K562 (cell line): Measurements from ENCODE around the gene CADPS2. TPM values are rescaled to one million over a fixed set of nuclear protein-coding genes. Genes with fewer than 3 reads are reported as not detected.

Experiments used
- ATAC-seq: fragments of 200-7000 bp; cut with Tn5 transposase; 3 replicates; pipeline ENCODE4 v1.9.1; 2020; ENCODE audit warnings: moderate library complexity
- BruUV-seq: library from RNA; stranded (reverse); fragments of 400-500 nt; replicated peaks from 2 replicates; lab custom pipeline; 2021; lab: Mats Ljungman, UMichigan
- CTCF ChIA-PET: fragments of 300-600 bp; formaldehyde crosslinking; extraction: SDS; loops from one replicate; lab custom pipeline; 2021; ENCODE audit warnings: low intra/inter-chr PET ratio; lab: Yijun Ruan, JAX
- POLR2A ChIA-PET: fragments of 300-600, 350-650 bp; sonication (Branson Sonifier 250); formaldehyde crosslinking; extraction: SDS; loops from one replicate; lab custom pipeline; 2021; ENCODE audit warnings: antibody characterized with exemption, inconsistent platforms; lab: Yijun Ruan, JAX
- DNase-seq, 4 experiments: peaks; one replicate each; pipeline versions ENCODE4 v3.0.0 to v3.0.0-alpha.2; 2011 to 2018; ENCODE audit warnings: low spot score in 3 of 4, mixed read lengths in 3 of 4; ENCODE audit errors: extremely low read depth in 1 of 4
- FAIRE-seq: peaks from 2 replicates; lab custom pipeline; 2011; peaks lifted over from hg19 to GRCh38; lab: Jason Lieb, UNC
- H2AFZ ChIP-seq: 2 replicates; pipeline ENCODE4 v1.6.0; 2011; ENCODE audit warnings: low read depth, low read length, control low read depth, inconsistent platforms
- H3K27ac ChIP-seq: fragments of 200-600 bp; 3 replicates; pipeline ENCODE4 v1.8.0; 2011; ENCODE audit warnings: low read depth, mild to moderate bottlenecking, control low read depth, inconsistent platforms, low read length, moderate library complexity, mixed read lengths; ENCODE audit errors: extremely low read depth
- H3K27me3 ChIP-seq, 2 experiments: fragments of 300-600 bp in 1 of 2; 2 replicates in 1 of 2; 3 replicates in 1 of 2; pipeline versions ENCODE4 v1.6.0 to v1.8.0; 2011; ENCODE audit warnings: inconsistent platforms in 2 of 2, low read length in 2 of 2, mild to moderate bottlenecking in 1 of 2, mixed read lengths in 1 of 2, moderate library complexity in 1 of 2; ENCODE audit not compliant: control insufficient read depth in 2 of 2, insufficient read depth in 2 of 2
- H3K36me3 ChIP-seq: fragments of 300-600 bp; 3 replicates; pipeline ENCODE4 v1.8.0; 2011; ENCODE audit warnings: mild to moderate bottlenecking, low read length, inconsistent platforms; ENCODE audit not compliant: control insufficient read depth, insufficient read depth
- H3K4me1 ChIP-seq, 2 experiments: fragments of 200-600 bp in 1 of 2; replicated peaks in 1 of 2; 2 replicates in 1 of 2; 3 replicates in 1 of 2; pipeline versions ENCODE4 v1.5.1 to v1.8.0; 2011; ENCODE audit warnings: inconsistent platforms in 2 of 2, low read length in 2 of 2, mild to moderate bottlenecking in 1 of 2, mixed read lengths in 1 of 2, moderate library complexity in 1 of 2; ENCODE audit not compliant: control insufficient read depth in 2 of 2, insufficient read depth in 2 of 2
- H3K4me2 ChIP-seq: 2 replicates; pipeline ENCODE4 v1.6.1; 2011; ENCODE audit warnings: low read length, control low read depth, inconsistent platforms, mixed read lengths; ENCODE audit not compliant: insufficient read depth
- H3K4me3 ChIP-seq: fragments of 200-600 bp; sonication (generic), shearing (Covaris generic); 2 replicates; pipeline ENCODE4 v1.5.1; 2016; ENCODE audit warnings: control low read depth, inconsistent platforms
- H3K79me2 ChIP-seq: fragments of 200-600 bp; 3 replicates; pipeline ENCODE4 v1.8.0; 2011; ENCODE audit warnings: low read length, inconsistent platforms; ENCODE audit not compliant: control insufficient read depth, insufficient read depth
- H3K9ac ChIP-seq, 2 experiments: 2 replicates each; pipeline versions ENCODE4 v1.6.0 to v1.6.1; 2011; ENCODE audit warnings: low read depth in 2 of 2, low read length in 2 of 2, control low read depth in 1 of 2, inconsistent platforms in 1 of 2, mild to moderate bottlenecking in 1 of 2, mixed read lengths in 1 of 2; ENCODE audit not compliant: insufficient read depth in 1 of 2
- H3K9me1 ChIP-seq: one replicate; pipeline ENCODE4 v1.6.0; 2011; ENCODE audit warnings: inconsistent platforms, mild to moderate bottlenecking, low read length, moderate library complexity; ENCODE audit not compliant: control insufficient read depth, insufficient read depth
- H3K9me3 ChIP-seq: replicated peaks from 2 replicates; pipeline ENCODE4 v1.5.1; 2011; ENCODE audit warnings: low read depth, low read length, inconsistent platforms; ENCODE audit not compliant: control insufficient read depth, insufficient read depth
- H4K20me1 ChIP-seq: replicated peaks from 2 replicates; pipeline ENCODE4 v1.6.1; 2011; ENCODE audit warnings: low read length, inconsistent platforms, mixed read lengths; ENCODE audit not compliant: control insufficient read depth, insufficient read depth
- HCFC1 ChIP-seq: IDR thresholded peaks from 2 replicates; pipeline ENCODE4 v1.6.1; 2012; ENCODE audit warnings: low read depth, low read length, improper control_type of control experiment
- ILK ChIP-seq: fragments of 450-650 bp; IDR thresholded peaks from 2 replicates; pipeline ENCODE4 v1.6.1; 2016; ENCODE audit warnings: missing genetic modification characterization, low read depth, mild to moderate bottlenecking, missing compliant biosample characterization, moderate library complexity, borderline replicate concordance
- NCOA1 ChIP-seq: fragments of 450-650 bp; IDR thresholded peaks from 2 replicates; pipeline ENCODE4 v1.6.1; 2016; ENCODE audit warnings: low read depth
- RBM14 ChIP-seq: fragments of 200-400 bp; formaldehyde crosslinking; IDR thresholded peaks from 2 replicates; pipeline ENCODE4 v1.6.1; 2018; ENCODE audit warnings: low read depth, mild to moderate bottlenecking, low read length, moderate library complexity, borderline replicate concordance; ENCODE audit not compliant: insufficient read depth
- TARDBP ChIP-seq: fragments of 450-650 bp; IDR thresholded peaks from 2 replicates; pipeline ENCODE4 v1.6.1; 2016
- THRAP3 ChIP-seq: fragments of 450-650 bp; IDR thresholded peaks from 2 replicates; pipeline ENCODE4 v1.6.1; 2016; ENCODE audit warnings: mild to moderate bottlenecking, inconsistent platforms, borderline replicate concordance
- TRIM28 ChIP-seq: fragments of 450-650 bp; IDR thresholded peaks from 2 replicates; pipeline ENCODE4 v1.6.1; 2017
- WGBS: fragments of 100-300 bp; shearing (Covaris generic); methylation state at CpG from one replicate; pipeline ENCODE4 v1.1.6; 2016; ENCODE audit warnings: low coverage, mixed read lengths; ENCODE audit not compliant: insufficient coverage; ENCODE audit errors: missing lambda C conversion rate; 5-methylcytosine and 5-hydroxymethylcytosine counted together
- in situ Hi-C: fragments of 300-500 bp; cut with MboI; formaldehyde crosslinking; loops from 4 replicates; pipeline ENCODE4 v1.15.0; 2018; ENCODE audit warnings: inconsistent platforms, mixed read lengths
- intact Hi-C: fragments of 100-400 bp; cut with micrococcal nuclease; formaldehyde crosslinking; loops from 2 replicates; pipeline ENCODE4 v1.14.2; 2022
- polyA plus RNA-seq, 8 experiments: library from polyadenylated mRNA; depleted of rRNA in 4 of 8; stranded (reverse) in 5 of 8; unstranded in 3 of 8; fragments of >200 nt; fragmentation: Nextera tagmentation in 2 of 8; fragmentation: Illumina TruSeq in 1 of 8; extraction: Ambion mirVana in 2 of 8; extraction: Trizol in 1 of 8; gene quantifications; 2 replicates each; pipeline versions ENCODE4 v1.2.1 to v1.2.3, GENCODE V29; 2011 to 2014; ENCODE audit warnings: inconsistent platforms in 1 of 8, missing spikeins in 1 of 8
- total RNA-seq, 7 experiments: library from RNA; depleted of rRNA in 6 of 7; stranded (reverse); fragments of >200 nt in 6 of 7; fragmentation: Illumina TruSeq in 2 of 7; extraction: Trizol in 2 of 7; gene quantifications; 2 replicates each; pipeline versions ENCODE4 v1.2.1 to v1.2.3, GENCODE V29; 2011 to 2021; ENCODE audit warnings: low replicate concordance in 1 of 7
- TF ChIP-seq, protein P1 (sequence below), 2 experiments: fragments of 450-650 bp in 1 of 2; sonication (generic) in 1 of 2; formaldehyde crosslinking in 1 of 2; IDR thresholded peaks; 2 replicates each; pipeline versions ENCODE4 v1.7.1 to v1.9.0; 2016 to 2022; ENCODE audit warnings: inconsistent platforms in 1 of 2, mild to moderate bottlenecking in 1 of 2, missing genetic modification reagents in 1 of 2
- TF ChIP-seq, protein P2 (sequence below): sonication (generic); formaldehyde crosslinking; IDR thresholded peaks from 2 replicates; pipeline ENCODE4 v1.8.1; 2023; ENCODE audit warnings: mild to moderate bottlenecking, missing genetic modification reagents
- TF ChIP-seq, protein P3 (sequence below): fragments of 250-450 bp; sonication (Bioruptor Pico); IDR thresholded peaks from 2 replicates; pipeline ENCODE4 v1.8.0; 2022; ENCODE audit warnings: moderate library complexity, mild to moderate bottlenecking, inconsistent platforms

Gene CADPS2
- total and polyA plus RNA-seq, 9 of the 15 experiments (the other 6 are each of a cell fraction or from before 2014, with no cell fraction given): 0.03 to 0.14 (median 0.04) TPM; not detected in 1

DNA sequence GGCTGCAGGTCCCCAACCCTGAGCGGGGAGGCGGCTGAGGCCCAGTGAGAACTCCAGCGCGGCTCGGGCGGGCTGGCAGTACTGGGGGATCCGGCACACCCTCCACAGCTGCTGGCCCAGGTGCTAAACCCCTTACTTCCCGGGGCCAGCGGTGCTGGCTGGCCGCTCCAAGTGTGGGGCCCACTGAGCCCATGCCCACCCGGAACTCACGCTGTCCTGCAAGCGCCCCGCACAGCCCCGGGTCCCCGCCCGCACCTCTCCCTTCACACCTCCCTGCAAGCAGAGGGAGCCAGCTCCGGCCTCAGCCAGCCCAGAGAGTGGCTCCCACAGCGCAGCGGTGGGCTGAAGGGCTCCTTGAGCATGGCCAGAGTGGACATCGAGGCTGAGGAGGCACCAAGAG, 212.3 kb downstream of the CADPS2 start:
- in situ Hi-C loops (no loop called here), intact Hi-C loops (no loop called here)
- Histone ChIP-seq H3K27ac (no peak overlapping the region), H3K4me2 (no peak overlapping the region), H3K4me3 (no peak overlapping the region), H3K4me1 (no peaks in the 10 kb centered on the region), H3K9ac (no peak overlapping the region), H4K20me1 (no peaks in the 10 kb centered on the region), H3K79me2 (no peaks in the 10 kb centered on the region), H3K9me3 (no peaks in the 10 kb centered on the region), H2AFZ (no peak overlapping the region), H3K27me3 (no peaks in the 10 kb centered on the region), H3K9me1 (no peaks in the 10 kb centered on the region), H3K36me3 (no peaks in the 10 kb centered on the region)
- POLR2A ChIA-PET: no interaction called here
- CTCF ChIA-PET: no interaction called here
- FAIRE-seq (no peak), DNase-seq (no peak), ATAC-seq (no peak)
- 0% methylated on average over 17 of the region's 21 CpGs for WGBS
- no TSS peak for BruUV-seq
- TF ChIP-seq RBM14 (no peak), TRIM28 (no peak), TARDBP (no peak), NCOA1 (no peak), THRAP3 (no peak), HCFC1 (no peak), ILK (tag) (no peak)
- TF ChIP-seq, protein P1, sequence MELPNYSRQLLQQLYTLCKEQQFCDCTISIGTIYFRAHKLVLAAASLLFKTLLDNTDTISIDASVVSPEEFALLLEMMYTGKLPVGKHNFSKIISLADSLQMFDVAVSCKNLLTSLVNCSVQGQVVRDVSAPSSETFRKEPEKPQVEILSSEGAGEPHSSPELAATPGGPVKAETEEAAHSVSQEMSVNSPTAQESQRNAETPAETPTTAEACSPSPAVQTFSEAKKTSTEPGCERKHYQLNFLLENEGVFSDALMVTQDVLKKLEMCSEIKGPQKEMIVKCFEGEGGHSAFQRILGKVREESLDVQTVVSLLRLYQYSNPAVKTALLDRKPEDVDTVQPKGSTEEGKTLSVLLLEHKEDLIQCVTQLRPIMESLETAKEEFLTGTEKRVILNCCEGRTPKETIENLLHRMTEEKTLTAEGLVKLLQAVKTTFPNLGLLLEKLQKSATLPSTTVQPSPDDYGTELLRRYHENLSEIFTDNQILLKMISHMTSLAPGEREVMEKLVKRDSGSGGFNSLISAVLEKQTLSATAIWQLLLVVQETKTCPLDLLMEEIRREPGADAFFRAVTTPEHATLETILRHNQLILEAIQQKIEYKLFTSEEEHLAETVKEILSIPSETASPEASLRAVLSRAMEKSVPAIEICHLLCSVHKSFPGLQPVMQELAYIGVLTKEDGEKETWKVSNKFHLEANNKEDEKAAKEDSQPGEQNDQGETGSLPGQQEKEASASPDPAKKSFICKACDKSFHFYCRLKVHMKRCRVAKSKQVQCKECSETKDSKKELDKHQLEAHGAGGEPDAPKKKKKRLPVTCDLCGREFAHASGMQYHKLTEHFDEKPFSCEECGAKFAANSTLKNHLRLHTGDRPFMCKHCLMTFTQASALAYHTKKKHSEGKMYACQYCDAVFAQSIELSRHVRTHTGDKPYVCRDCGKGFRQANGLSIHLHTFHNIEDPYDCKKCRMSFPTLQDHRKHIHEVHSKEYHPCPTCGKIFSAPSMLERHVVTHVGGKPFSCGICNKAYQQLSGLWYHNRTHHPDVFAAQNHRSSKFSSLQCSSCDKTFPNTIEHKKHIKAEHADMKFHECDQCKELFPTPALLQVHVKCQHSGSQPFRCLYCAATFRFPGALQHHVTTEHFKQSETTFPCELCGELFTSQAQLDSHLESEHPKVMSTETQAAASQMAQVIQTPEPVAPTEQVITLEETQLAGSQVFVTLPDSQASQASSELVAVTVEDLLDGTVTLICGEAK (IDR thresholded peaks at IDR 0.05): no peak
- TF ChIP-seq, protein P1 (CRISPR knock-in tag; IDR thresholded peaks at IDR 0.05): no peak
- TF ChIP-seq, protein P2, sequence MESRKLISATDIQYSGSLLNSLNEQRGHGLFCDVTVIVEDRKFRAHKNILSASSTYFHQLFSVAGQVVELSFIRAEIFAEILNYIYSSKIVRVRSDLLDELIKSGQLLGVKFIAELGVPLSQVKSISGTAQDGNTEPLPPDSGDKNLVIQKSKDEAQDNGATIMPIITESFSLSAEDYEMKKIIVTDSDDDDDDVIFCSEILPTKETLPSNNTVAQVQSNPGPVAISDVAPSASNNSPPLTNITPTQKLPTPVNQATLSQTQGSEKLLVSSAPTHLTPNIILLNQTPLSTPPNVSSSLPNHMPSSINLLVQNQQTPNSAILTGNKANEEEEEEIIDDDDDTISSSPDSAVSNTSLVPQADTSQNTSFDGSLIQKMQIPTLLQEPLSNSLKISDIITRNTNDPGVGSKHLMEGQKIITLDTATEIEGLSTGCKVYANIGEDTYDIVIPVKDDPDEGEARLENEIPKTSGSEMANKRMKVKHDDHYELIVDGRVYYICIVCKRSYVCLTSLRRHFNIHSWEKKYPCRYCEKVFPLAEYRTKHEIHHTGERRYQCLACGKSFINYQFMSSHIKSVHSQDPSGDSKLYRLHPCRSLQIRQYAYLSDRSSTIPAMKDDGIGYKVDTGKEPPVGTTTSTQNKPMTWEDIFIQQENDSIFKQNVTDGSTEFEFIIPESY (CRISPR knock-in tag): no peak
- TF ChIP-seq, protein P3, sequence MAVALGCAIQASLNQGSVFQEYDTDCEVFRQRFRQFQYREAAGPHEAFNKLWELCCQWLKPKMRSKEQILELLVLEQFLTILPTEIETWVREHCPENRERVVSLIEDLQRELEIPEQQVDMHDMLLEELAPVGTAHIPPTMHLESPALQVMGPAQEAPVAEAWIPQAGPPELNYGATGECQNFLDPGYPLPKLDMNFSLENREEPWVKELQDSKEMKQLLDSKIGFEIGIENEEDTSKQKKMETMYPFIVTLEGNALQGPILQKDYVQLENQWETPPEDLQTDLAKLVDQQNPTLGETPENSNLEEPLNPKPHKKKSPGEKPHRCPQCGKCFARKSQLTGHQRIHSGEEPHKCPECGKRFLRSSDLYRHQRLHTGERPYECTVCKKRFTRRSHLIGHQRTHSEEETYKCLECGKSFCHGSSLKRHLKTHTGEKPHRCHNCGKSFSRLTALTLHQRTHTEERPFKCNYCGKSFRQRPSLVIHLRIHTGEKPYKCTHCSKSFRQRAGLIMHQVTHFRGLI (CRISPR knock-in tag): no peak
